ENCODE measurements around the gene ADAM12. TPM values are rescaled to one million over a fixed set of nuclear protein-coding genes. Genes with fewer than 3 reads are reported as not detected.

Gene ADAM12
- total and polyA plus RNA-seq, 7 donors: under 0.01 to 0.82 (median 0.46) TPM; not detected in 1

DNA sequence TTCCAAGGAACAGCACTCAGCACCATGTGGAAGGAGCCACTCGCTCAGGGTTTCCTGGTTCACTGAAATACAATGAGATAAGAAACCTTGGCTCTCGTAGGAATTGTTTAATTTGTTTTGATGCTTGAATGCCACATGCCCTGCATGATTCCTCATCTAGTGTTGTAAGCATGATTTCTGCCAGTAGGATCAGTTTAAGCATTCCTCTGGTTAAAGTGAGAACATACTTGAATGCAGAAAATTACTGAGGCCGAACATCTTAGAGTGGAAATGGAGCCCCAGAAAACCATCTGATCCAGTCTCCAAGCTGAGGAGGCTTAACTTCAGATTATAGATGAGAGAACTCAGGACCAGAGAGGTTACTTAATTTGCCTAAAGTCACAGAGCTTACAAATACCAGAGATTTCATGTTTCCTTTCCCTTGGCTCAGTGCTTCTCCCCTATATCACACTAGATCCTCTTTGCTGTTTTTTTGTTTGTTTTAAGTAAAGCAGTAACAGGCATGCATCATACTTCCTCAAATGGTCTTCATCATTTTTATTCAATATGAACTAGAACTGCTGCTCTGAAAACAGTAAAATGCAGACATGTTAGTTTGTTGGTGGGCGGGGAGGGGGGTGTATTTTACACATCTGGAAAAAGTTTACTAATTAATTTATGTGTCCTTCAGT, 125.1 kb downstream of the ADAM12 start:
- H3K27me3 ChIP-seq: no peaks in the 10 kb centered on the region
- H3K4me1 ChIP-seq: no peaks in the 10 kb centered on the region
- intact Hi-C loops (cut with DNase I): no loop called here
- H3K36me3 ChIP-seq: no peaks in the 10 kb centered on the region
- H3K9me3 ChIP-seq: no peaks in the 10 kb centered on the region
- DNase-seq: no peak
- H3K27ac ChIP-seq: no peak overlapping the region
- H3K4me3 ChIP-seq: no peak overlapping the region
- TF ChIP-seq EP300 (IDR thresholded peaks at IDR 0.05) (no peak), POLR2A (IDR thresholded peaks at IDR 0.05) (no peak), POLR2AphosphoS5 (IDR thresholded peaks at IDR 0.05) (no peak), CTCF (IDR thresholded peaks at IDR 0.05) (no peak)
- 60 to 77% methylated on average over 4 of the region's 4 CpGs for WGBS, 2 donors

DNA sequence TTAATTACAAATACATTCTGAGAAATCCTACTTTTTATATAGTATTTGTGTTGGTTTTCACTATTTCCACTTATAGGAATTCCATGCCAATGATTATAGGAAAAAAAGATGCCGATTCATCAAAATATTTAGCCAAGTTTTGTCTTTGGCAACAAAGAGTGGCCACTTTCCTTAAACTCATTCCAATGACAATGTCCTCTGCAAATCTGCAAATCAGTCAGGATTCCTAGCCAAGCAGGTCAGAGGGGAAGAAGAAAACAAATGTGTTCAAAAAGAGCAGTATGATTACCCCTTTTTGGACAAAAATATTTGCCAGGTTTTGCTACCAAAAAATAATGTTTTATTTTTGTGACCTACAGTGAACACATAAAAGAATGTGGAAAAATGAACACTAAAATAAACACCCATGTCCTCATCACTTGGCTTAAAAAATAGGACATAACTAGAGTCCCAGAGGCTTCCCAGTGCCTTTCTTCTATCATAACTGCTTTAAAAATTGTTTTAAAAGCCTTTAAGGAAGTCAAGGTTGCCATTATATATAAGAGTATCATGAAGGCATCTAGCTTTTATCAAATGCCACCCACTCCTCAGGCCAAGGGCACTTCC, 125.9 kb downstream of the ADAM12 start:
- Histone ChIP-seq H3K4me3 (no peak overlapping the region), H3K4me1 (no peaks in the 10 kb centered on the region), H3K9me3 (no peaks in the 10 kb centered on the region), H3K36me3 (no peaks in the 10 kb centered on the region), H3K27me3 (no peaks in the 10 kb centered on the region), H3K27ac (no peak overlapping the region)
- no peak for TF ChIP-seq EP300 (IDR thresholded peaks at IDR 0.05)
- TF ChIP-seq CTCF (IDR thresholded peaks at IDR 0.05): no peak
- no peak for TF ChIP-seq POLR2AphosphoS5 (IDR thresholded peaks at IDR 0.05)
- no peak for TF ChIP-seq POLR2A (IDR thresholded peaks at IDR 0.05)
- WGBS, 2 donors: 78 to 81% methylated on average over 1 of the region's 1 CpG
- DNase-seq: no peak
- intact Hi-C loops (cut with DNase I): no loop called here

DNA sequence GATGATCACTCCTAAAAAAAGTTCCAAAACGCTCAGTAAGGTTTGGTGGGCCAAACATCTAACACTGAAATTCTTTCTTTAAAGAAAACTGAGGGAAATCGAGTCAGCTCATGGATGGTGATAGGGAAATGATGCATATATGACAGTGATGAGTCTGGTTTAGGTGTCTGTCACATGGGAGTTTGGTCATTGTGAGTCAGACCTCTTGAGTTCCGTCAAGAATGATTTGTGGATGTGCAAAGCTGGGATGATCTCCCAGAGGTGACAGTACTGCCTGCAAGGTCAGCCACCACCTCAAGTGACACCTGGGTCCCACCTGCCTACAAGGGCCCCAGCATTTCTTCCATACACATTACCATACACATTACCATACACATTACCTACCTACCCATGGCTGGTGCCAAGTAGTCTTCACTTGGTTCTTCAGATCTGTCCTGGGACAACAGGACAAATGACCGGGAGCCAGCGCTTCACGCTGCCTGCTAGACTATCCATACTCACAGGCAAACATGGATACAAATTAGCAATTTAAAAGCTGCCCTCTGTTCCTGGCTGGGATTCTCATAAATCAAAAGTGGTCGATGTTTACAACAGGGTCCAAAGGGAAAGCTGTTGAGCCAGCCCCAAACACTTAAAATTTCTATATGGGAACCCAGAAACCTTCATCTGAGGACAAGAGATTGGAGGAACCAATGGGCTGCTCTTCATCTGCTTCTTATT, 128.4 kb downstream of the ADAM12 start:
- DNase-seq: no peak
- Histone ChIP-seq H3K27ac (no peak overlapping the region), H3K36me3 (no peaks in the 10 kb centered on the region), H3K4me1 (no peaks in the 10 kb centered on the region), H3K27me3 (no peaks in the 10 kb centered on the region), H3K4me3 (no peak overlapping the region), H3K9me3 (no peaks in the 10 kb centered on the region)
- 80 to 83% methylated on average over 7 of the region's 7 CpGs for WGBS, 2 donors
- intact Hi-C loops (cut with DNase I): no loop called here
- TF ChIP-seq CTCF (IDR thresholded peaks at IDR 0.05): no peak
- TF ChIP-seq POLR2A (IDR thresholded peaks at IDR 0.05): no peak
- no peak for TF ChIP-seq EP300 (IDR thresholded peaks at IDR 0.05)
- no peak for TF ChIP-seq POLR2AphosphoS5 (IDR thresholded peaks at IDR 0.05)

GRCh38 chr10:126256864-126257263, 131.4 kb downstream of the ADAM12 start:
- no peaks in the 10 kb centered on the region for H3K27me3 ChIP-seq
- TF ChIP-seq EP300 (IDR thresholded peaks at IDR 0.05) (no peak), CTCF (IDR thresholded peaks at IDR 0.05) (no peak), POLR2AphosphoS5 (IDR thresholded peaks at IDR 0.05) (no peak), POLR2A (IDR thresholded peaks at IDR 0.05) (no peak)
- no peak overlapping the region for H3K4me3 ChIP-seq
- intact Hi-C loops (cut with DNase I): no loop called here
- H3K36me3 ChIP-seq: no peaks in the 10 kb centered on the region
- no peak for DNase-seq
- WGBS, 2 donors: 88 to 91% methylated on average over 1 of the region's 1 CpG
- peaks cover 0 to 16% (median 2%) of the 10 kb centered on the region in 4 donors for H3K4me1 ChIP-seq
- no peak overlapping the region for H3K27ac ChIP-seq
- H3K9me3 ChIP-seq: no peaks in the 10 kb centered on the region

Measured in sigmoid colon (tissue), 7 donors.